Amygdala (tissue), 56 donors: ENCODE measurements around the gene ZNF888.
"Not testable (repeated sequence)": the region's sequence is repeated elsewhere in the genome, so short reads cannot be mapped to it uniquely, and the experiment has no call there.

ENCODE experiments used
- DNase-seq, 56 donors: peaks; one replicate each; lab custom pipeline; 2025; lab: John Stamatoyannopoulos, UW

ZNF888 gene

DNA sequence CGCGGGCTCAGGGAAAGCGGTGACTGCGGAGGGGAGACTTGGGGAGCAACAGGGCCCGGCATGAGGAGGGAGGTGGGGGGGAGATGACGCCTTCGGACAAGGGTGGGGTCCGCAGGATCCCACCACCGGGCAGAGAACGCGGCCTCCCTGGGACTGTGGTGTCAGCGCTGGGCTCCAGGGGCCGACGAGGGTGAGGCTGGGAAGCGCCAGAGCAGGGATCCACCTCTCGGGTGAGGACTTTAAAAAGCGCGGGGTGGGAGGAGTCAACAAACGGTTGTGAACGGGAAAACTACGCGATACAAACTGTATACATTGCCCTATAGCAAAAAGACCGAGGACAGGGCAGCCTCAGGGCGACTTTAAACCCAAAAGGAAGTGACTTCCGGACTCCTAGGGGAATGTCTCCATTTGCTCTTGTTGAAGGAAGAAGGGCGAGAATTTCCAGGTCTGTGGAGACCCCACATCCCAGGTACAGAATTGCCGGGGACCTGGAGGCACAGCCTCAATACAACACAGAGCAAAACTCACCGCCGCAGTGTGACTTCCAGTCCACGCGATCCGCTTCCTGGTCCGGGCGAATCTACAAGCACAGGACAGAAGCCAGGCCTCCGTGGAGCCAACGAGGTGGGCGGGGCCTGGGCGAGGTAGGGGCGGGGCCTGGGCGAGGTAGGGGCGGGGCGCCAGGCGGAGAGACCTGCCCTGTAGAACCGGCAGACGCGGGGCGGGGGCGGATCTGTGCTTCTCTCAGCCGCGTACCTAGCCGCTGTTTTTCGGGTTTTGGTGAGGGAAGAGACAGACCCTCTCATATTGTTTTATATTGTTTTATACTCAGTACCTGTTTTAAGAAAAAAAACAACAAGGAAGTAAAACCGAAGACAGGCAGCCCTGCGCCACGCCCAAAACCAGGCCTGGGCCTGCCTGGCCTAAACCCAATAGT, at the start of gene ZNF888:
ZNF888 (minus strand) TSS at position 588 of the 937 bp plus-strand sequence. CDS start 5,555 bp downstream, outside the sequence.
- peak in 50 of 56 donors; percentile 3 to 82 (median 52) for DNase-seq

DNA sequence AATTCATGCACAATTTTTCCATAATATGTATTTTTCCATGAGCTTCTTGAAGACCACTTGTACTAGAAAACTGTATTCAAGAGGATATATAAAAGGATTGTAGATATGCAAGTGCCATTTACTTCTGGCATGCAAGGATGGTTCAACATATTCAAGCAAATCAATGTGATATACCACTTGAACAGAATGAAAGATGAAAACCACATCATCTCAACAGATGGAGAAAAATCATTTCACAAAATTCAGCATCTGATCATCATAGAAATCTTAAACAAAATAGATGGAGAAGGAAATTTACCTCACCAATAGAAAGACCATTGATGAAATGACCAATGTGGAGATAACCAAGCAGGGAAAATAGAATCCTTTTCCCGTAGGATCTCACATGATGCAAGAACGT, 44.5 kb upstream of the ZNF888 start:
- DNase-seq = no peak

- peak in 8 of 56 donors; percentile 1 to 31 (median 6) for DNase-seq
Measured at GRCh38 chr19:52963247-52963618, 40.0 kb upstream of the ZNF888 start.

GRCh38 chr19:52962394-52963246, 39.4 kb upstream of the ZNF888 start, which contains the start of gene ZNF816:
ZNF816 (minus strand) TSS chr19:52962881; CDS start chr19:52956089, 6,792 bp downstream.
- DNase-seq = peak; percentile 37 to 94 (median 78)

DNA sequence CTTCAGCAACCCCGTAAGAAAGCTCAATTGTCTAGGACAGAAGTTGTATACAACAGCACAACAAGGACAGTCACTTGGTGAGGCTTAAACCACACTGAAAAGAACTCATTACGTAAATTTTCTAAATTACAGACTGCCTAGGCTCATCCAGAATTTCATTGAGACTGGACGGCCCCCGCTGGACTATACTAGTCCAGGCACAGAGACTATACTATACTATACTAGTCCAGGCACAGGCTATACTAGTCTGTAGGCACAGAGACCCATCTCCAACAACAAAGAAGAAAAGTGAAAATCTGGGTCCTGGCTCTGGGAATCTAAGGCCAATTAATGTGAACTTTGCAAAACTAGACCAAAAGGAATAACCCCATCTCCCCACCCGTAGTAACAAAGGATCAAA, 38.8 kb upstream of the ZNF888 start:
- DNase-seq = no peak

DNA sequence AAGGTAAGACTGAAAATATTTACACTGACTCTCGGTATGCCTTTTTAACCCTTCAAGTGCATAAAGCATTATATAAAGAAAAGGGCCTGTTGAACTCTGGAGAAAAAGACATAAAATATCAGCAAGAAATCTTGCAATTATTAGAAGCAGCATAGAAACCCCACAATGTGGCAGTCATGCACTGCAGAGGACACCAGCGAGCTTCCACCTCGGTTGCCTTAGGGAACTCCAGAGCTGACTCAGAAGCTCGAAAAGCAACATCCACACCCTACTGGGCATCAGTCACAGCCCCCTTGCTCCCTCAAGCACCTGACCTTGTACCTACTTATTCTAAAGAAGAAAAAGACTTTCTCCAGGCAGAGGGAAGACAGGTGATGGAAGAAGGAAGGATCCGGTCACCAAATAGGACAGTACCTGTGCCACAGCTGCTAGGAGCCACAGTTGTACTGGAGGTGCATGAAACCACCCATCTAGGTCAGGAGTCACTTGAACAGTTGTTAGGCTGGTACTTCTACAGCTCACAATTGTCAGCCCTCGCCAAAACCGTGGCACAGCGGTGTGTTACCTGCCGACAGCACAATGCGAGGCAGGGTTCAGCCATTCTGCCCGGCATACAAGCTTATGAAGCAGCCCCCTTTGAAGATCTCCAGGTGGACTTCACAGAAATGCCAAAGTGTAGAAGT, 36.5 kb upstream of the ZNF888 start:
- DNase-seq = no peak

DNA sequence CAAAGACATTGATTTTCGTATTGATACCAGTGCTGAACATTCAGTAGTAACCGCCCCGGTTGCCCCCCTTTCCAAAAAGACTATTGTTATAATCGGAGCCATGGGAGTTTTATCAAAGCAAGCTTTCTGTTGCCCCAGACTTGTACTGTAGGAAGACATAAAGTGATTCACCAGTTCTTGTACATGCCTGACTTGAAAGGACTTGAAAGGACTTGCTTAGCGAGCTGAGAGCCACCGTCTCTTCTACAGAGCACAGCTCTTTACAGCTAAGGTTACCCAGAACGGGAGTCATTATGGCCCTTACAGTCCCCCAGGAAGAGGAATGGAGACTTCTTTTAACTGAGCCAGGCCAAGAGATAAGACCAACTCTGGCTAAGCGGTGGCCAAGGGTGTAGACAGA, 34.4 kb upstream of the ZNF888 start:
- no peak for DNase-seq

- no peak for DNase-seq
Measured at GRCh38 chr19:52956917-52957316, 33.7 kb upstream of the ZNF888 start.

DNA sequence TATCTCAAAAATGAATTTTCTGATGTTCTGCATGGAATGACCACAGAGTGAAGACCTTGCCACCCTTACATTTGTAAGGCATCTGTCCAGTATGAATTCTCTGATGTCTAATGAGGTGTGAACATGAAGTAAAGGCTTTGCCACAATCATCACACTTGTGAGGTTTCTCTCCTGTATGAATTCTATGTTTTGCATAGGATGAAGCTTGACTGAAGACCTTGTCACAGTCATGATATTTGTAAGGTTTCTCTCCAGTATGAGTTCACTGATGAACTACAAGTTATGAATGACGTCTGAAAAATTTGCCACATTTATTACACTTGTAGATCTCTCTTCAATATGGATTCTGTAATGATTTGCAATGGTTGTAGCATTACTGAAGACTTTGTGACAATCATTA, 26.2 kb upstream of the ZNF888 start:
- no peak for DNase-seq

DNA sequence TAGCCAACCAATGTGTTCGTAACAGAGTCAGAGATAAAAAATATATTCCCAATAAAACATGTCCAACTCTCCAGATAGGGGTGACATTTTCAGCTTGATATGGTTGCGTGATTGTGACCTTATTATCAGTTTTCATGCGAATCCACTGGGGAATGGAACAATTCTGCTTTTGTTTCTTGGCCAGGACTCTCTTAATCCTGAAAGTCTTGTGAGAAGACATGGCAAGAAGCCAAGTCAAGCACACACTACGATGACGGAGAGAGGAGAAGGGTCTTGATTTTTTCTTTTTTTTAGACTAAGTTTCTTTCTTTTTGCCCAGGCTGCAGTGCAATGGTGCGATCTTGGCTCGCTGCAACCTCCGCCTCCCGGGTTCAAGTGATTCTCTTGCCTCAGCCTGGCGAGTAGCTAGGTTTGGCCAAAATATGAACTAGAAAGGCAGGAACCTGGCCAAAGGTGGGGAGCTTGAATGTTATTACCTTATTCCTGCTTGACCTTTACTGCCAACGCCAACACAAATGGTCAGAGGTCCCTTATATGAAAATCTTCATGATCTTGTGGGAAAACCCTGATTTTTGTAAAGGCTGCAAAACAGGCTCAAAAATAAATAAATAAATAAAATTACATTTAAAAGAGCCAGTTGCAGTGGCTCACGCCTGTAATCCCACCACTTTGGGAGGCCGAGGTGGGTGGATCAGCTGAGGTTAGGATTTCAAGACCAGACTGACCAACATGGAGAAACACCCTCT, 25.0 kb upstream of the ZNF888 start:
- DNase-seq = no peak

DNA sequence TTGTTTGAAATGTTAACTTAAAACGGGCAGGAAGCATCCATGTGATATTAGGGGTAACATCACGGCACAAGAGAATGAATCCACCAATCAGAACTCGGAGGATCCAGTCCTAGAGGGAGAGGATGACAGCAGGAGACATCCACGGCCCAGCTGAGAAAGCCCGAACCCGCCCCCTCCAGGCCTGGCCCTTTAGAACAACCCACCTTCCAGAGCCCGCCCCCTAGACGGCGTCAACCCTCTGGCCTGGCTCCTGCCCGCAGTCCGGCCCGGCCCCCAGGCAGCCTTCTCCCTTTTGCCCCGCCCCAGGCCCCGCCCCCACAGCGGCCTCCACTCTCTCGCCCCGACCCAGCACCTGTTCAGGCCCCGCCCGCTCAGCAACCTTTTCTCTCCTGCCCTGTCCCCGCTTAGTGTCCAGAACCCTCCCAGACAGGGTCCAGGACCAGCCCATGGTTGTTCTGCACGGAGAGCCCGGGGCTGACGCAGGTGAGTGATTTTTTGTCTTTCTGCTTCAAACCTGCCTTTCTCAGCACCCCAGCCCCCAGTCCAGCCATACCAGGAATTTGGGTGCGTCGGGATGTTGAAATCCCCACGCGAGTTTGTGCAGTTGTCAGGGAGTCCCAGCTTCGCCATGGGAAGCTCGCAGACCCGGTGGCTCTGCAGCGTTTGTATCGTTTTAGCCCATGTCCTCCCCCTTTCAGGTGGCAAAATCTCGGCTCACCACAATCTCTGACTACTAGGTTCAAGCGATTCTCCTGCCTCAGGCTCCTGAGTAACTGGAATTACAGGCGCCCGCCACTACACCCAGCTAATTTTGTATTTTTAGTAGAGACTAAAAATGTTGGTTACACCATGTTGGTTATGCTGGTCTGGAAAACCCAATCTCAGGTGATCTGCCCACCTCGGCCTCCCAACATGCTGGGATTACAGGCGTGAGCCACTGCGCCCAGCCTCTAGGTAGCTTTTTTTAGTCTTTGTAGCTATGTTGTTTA, 23.4 kb upstream of the ZNF888 start:
- peak in 7 of 56 donors; percentile 5 to 40 (median 14) for DNase-seq

DNA sequence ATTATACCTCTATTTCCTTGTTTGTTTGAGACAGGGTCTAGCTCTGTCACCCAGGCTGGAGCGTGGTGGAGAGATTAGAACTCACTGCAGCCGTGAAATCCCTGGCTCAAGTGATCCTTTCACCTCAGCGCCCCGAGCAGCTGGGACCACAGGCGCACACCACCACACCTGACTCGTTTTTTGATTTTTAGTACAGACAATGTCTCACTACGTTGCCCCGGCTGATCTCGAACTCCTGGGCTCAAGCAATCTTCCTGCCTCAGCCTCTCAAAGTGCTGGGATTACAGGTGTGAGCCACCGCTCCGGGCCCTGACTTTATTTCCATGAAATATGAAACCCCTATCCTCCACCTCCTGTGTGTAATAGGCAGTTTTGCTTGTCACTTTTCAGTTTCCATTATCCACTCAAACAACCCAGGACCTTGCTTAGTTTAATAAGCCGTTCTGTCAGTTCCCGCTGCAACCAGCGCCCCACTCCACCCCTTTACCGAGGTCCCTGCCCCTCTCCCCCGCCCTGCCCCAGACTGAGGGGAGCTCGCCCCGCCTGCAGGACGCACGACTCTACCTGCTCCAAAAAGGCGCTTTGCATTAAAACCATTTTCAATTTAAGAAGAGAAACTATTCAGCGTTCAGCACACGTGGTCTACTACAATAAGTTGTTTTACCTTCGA, 22.6 kb upstream of the ZNF888 start:
- DNase-seq = no peak

DNA sequence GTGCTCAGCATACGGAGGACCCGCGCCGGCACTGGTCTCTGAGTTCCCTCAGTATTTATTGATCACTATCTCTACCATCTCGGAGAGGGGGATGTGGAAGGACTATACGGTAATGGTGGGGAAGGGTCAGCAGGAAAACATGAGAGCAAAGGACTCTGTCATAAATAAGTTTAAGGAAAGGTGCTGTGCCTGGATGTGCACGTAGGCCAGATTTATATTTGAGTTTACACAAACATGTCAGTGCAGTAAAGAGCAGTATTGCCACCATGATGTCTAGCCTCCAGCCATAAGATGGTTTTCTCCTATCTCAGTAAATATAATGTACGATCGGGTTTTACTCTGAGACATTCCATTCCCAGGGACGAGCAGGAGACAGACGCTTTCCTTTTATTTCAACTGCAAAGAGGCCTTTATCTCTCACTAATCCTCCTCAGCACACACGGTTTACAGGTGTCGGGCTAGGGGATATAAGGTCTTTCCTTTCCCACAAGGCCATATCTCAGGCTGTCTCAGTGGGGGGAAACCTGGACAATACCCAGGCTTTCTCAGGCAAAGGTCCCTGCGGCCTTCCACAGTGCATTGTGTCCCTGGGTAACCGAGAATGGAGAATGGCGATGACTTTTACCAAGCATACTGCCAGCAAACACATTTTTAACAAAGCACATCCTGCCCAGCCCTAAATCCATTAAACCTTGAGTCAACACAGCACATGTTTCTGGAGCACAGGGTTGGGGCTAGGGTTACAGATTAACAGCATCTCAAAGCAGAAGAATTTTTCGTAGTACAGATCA, 21.7 kb upstream of the ZNF888 start:
- not testable (repeated sequence) for DNase-seq

DNA sequence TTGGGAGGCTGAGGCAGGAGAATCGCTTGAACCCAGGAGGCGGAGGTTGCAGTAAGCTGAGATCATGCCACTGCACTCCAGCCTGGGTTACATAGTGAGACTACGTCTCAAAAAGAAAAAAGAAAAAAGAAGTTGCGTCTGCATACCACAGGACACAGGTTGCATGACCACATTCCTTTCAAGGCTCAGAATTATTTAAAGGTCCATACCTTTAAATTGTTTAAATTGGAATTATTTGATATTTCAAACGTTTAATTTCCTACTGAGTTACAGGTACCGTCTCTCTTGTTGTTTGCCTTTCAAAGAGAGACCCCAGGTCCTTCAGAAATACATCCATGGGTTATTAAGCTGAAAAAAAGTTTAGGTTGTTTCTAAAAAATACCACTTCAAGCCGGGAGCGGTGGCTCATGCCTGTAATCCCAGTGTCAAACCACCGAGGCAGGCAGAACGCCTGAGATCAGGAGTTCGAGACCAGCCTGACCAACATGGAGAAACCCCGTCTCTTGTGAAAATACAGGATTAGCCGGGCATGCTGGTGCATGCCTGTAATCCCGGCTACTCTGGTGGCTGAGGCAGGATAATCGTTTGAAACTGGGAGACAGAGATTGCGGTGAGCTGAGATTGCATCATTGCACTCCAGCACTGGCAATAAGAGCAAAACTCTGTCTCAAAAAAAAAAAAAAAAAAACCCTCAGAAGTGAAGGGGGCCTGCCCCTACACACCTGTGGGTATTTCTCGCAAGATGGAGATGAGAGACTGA, 20.8 kb upstream of the ZNF888 start:
- no peak for DNase-seq

- DNase-seq = no peak
Measured at GRCh38 chr19:52943134-52943883, 20.1 kb upstream of the ZNF888 start.
